HepG2 (cell line): ENCODE results near the gene EPHA4.

ENCODE experiments used
- CAMTA2 ChIP-seq: sonication (generic); formaldehyde crosslinking; IDR thresholded peaks from 2 replicates; pipeline ENCODE4 v1.4.0; 2020; ENCODE audit warnings: mild to moderate bottlenecking, missing genetic modification reagents, borderline replicate concordance
- CTCF ChIP-seq: sonication (generic); formaldehyde crosslinking; IDR thresholded peaks from 2 replicates; pipeline ENCODE4 v1.5.0; 2020; ENCODE audit warnings: mild to moderate bottlenecking, missing genetic modification reagents, moderate library complexity
- E2F2 ChIP-seq: sonication (generic); formaldehyde crosslinking; IDR thresholded peaks from 2 replicates; pipeline ENCODE4 v1.4.0; 2020; ENCODE audit warnings: missing genetic modification reagents, borderline replicate concordance
- EZH2 ChIP-seq: conservative IDR thresholded peaks from 2 replicates; pipeline ENCODE4 v1.6.1; 2012; ENCODE audit warnings: mild to moderate bottlenecking, low read depth, low read length, moderate library complexity
- FLYWCH1 ChIP-seq: sonication (generic); formaldehyde crosslinking; IDR thresholded peaks from 2 replicates; pipeline ENCODE4 v1.8.1; 2023; ENCODE audit warnings: mild to moderate bottlenecking, missing genetic modification reagents
- GMEB1 ChIP-seq: sonication (generic); formaldehyde crosslinking; IDR thresholded peaks from 2 replicates; pipeline ENCODE4 v1.5.1; 2020; ENCODE audit warnings: missing genetic modification reagents, mild to moderate bottlenecking, borderline replicate concordance
- JUN ChIP-seq: sonication (generic); formaldehyde crosslinking; IDR thresholded peaks from 2 replicates; pipeline ENCODE4 v1.4.0; 2020; ENCODE audit warnings: mild to moderate bottlenecking, missing genetic modification reagents
- MAX ChIP-seq: IDR thresholded peaks from 2 replicates; pipeline ENCODE4 v1.6.1; 2012; ENCODE audit warnings: inconsistent platforms
- POGZ ChIP-seq: sonication (generic); formaldehyde crosslinking; IDR thresholded peaks from 2 replicates; pipeline ENCODE4 v1.4.0; 2020; ENCODE audit warnings: mild to moderate bottlenecking, missing genetic modification reagents
- POLR2A ChIP-seq, 2 experiments: IDR thresholded peaks; 2 replicates each; pipeline ENCODE4 v1.6.1; 2011; ENCODE audit warnings: low read depth in 2 of 2, low read length in 2 of 2, mild to moderate bottlenecking in 1 of 2, moderate library complexity in 1 of 2; ENCODE audit not compliant: insufficient read depth in 1 of 2
- PTBP1 ChIP-seq: fragments of 200-400 bp; formaldehyde crosslinking; IDR thresholded peaks from 2 replicates; pipeline ENCODE4 v1.6.1; 2018; ENCODE audit warnings: low read length, low read depth; ENCODE audit not compliant: poor library complexity, severe bottlenecking
- REST ChIP-seq, 2 experiments: IDR thresholded peaks; 2 replicates each; pipeline ENCODE4 v1.6.1; 2011 to 2012; ENCODE audit warnings: low read length in 2 of 2, borderline replicate concordance in 1 of 2, low read depth in 1 of 2, mild to moderate bottlenecking in 1 of 2, moderate library complexity in 1 of 2
- ZMYM3 ChIP-seq: sonication (generic); formaldehyde crosslinking; IDR thresholded peaks from 2 replicates; pipeline ENCODE4 v1.5.1; 2020; ENCODE audit warnings: mild to moderate bottlenecking, missing genetic modification reagents
- ZNF496 ChIP-seq: sonication (generic); formaldehyde crosslinking; IDR thresholded peaks from 2 replicates; pipeline ENCODE4 v1.8.1; 2023; ENCODE audit warnings: mild to moderate bottlenecking, moderate library complexity, missing genetic modification reagents; ENCODE audit not compliant: insufficient replicate concordance

GRCh38 chr2:221466744-221467143, 105.4 kb downstream of the EPHA4 start:
- TF ChIP-seq ZNF496 (CRISPR knock-in tag) (no peak), FLYWCH1 (CRISPR knock-in tag) (no peak), POGZ (CRISPR knock-in tag) (no peak), POLR2A (IDR thresholded peaks at IDR 0.05; ENCODE audit: insufficient read depth in 1 of 2, low read depth in 2 of 2, low read length in 2 of 2) (no peak), GMEB1 (CRISPR knock-in tag) (no peak), PTBP1 (no peak), MAX (no peak), CAMTA2 (CRISPR knock-in tag) (no peak), REST (IDR thresholded peaks at IDR 0.05; ENCODE audit: borderline replicate concordance in 1 of 2, low read depth in 1 of 2, low read length in 2 of 2) (no peak), JUN (no peak), E2F2 (CRISPR knock-in tag) (no peak), EZH2 (no peak), CTCF (CRISPR knock-in tag) (no peak), ZMYM3 (CRISPR knock-in tag) (no peak)
